Fibroblast of skin of left biceps (primary cell): ENCODE results near the gene FGF8.

ENCODE experiments used
- DNase-seq, 2 experiments: peaks; one replicate each; pipeline ENCODE4 v3.0.0-alpha.2; 2013; ENCODE audit warnings: low read depth in 2 of 2

Gene FGF8

GRCh38 chr10:101769541-101770180 lies 6.3 kb downstream of the FGF8 start:
- no peak for DNase-seq

DNA sequence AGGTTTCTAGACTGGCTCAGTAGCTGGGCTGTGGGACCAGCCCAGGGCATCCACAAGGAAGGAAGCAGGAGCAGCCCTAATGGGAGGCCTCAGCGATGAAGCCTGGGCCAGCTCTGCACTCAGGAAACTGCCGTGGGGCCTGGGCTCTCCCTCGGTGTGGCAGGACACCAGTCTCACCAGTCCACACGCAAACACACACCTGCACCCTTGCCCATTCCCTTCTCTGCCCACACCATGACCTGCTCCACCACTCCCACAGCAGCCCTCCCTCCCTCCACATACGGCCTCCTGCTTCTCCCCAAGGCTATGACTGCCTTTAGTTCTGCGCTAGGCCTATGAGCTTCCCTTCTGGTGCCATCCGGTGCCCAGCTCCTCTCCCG lies 7.1 kb downstream of the FGF8 start:
- DNase-seq = no peak

GRCh38 chr10:101767966-101768790 lies 7.7 kb downstream of the FGF8 start:
- DNase-seq = no peak

DNA sequence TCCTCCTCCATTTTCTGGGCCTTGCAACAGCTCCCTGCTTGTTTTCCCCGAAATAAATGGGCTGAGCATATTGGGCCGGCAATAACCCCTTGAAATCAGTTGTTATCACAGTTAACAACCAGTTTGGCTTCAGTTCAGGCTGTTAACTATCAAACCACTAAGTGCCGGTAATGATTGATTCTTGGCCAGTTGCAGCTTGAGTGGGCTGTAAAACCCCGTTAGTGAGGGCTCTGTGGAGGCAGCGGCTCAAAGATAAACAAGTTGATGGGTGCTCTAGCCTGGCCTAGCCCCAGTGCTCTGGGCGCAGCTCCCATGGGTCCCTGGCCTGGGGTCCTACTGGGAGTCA lies 8.3 kb downstream of the FGF8 start:
- DNase-seq = no peak

- DNase-seq = no peak
Observed at GRCh38 chr10:101766753-101767599, 8.9 kb downstream of the FGF8 start.

GRCh38 chr10:101766306-101766705 lies 9.6 kb downstream of the FGF8 start:
- DNase-seq = no peak

GRCh38 chr10:101763141-101763846 lies 12.6 kb downstream of the FGF8 start:
- no peak for DNase-seq

GRCh38 chr10:101762736-101763135 lies 13.2 kb downstream of the FGF8 start:
- no peak for DNase-seq

- no peak for DNase-seq
Observed at GRCh38 chr10:101761226-101761625, 14.7 kb downstream of the FGF8 start.

GRCh38 chr10:101760510-101760909 lies 15.4 kb downstream of the FGF8 start:
- DNase-seq = no peak

DNA sequence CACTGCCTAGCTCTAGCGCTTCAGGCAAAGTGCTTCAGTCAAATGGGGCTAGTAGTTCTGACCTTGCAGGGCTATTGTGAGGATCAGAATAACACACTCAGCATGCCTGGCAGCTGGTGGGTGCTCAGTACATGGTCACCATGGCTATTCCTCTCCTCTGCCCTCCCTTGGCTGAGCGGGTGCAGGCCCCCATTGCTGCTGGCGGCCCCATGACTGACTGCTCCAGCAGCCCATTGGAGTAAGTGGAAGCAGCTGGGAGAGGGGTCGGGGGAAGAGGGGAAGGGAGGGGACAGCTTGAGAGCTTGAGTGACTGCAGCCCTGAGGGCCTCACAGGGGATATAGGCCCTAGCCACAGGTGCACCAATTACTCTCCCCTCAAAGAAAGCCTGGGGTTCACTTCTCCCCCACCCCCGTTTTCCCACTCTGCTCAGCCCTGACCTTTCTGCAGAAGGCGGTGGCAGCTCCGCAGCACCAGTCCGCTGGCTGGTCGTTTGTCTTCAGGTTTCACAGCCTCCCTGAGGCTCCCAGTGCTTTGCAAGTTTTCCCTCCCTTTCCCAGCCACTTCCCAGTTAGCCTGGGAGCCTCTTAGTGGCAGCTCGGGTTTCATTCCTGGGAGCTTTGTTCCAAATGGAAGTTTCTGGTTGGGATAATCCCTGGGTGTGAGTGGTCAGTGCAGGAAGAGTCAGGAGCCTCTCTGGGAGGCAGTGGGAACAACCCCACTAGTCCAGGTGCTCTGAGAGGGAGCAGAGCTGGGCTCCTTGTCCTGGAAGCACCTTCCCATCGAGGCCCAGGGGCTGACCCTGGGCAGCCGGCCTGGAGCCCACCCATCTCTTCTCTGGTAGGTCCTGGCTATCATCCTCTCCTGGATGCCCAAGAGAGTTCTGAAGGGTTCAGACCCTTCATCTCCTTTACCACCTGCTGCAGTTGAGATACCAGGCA lies 16.3 kb downstream of the FGF8 start:
- no peak for DNase-seq

DNA sequence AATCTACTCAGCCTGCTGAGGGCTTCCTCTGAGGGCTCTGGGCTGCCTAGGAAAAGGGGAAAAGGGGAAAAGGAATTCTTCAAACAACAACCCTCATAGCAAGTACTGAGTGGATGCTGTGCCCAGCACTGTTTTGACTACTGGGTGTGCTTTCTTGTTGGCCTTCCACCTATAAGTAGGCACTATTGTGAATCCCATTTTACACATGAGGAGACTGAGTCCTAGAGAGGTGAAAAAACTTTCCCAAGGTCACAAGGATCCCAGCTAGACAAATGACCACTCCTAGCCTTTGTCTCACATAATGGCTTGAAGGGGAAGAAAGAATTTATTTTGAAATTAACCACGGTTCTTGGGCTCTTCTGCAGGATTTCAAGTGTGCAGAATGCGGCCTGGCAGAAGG lies 17.1 kb downstream of the FGF8 start:
- no peak for DNase-seq

- no peak for DNase-seq
Observed at GRCh38 chr10:101752241-101752640, 23.7 kb downstream of the FGF8 start.

- DNase-seq = no peak
Observed at GRCh38 chr10:101749047-101750016, 26.6 kb downstream of the FGF8 start.

GRCh38 chr10:101748496-101748895 lies 27.4 kb downstream of the FGF8 start:
- no peak for DNase-seq

DNA sequence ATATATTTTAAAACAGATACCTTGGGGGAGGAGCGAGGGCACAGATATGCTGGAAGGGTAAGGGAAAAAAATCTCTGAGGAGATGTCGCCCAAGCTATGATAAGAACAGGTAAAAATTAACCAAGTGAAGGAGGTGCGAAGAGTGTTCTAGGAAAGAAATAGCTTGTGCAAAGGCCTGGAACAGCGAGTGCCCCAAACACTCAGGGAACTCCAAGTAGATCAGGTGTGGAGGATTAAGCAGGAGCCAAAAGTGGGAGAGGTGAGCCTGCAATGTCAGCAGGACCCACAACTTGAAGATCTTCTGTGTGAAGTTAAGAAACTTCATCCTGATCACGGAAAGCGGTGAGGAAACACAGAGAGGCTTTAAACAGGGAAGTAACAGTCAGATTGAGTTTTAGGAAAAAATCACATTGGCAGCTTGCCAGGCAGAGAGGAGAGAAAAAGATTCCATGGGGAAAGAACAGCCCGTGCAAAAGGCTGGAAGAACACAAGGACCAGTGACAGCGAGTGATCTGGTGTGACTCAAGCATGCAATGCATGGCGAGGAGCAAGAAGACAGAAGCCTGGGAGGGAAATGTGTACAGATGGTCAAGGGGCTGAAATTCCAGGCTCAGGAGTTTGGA lies 30.7 kb downstream of the FGF8 start:
- no peak for DNase-seq

- no peak for DNase-seq
Observed at GRCh38 chr10:101744267-101744666, 31.6 kb downstream of the FGF8 start.

- no peak for DNase-seq
Observed at GRCh38 chr10:101741938-101742337, 34.0 kb downstream of the FGF8 start.

GRCh38 chr10:101736666-101737065 lies 39.2 kb downstream of the FGF8 start:
- DNase-seq = no peak
